HCT116 (cell line): Measurements from ENCODE around the gene SLC5A6. TPM values are rescaled to one million over a fixed set of nuclear protein-coding genes. Genes with fewer than 3 reads are reported as not detected.
A peak's percentile ranks its signal among the peaks of the same experiment; 100 is the strongest.

Experiments
- ATAC-seq: fragments of 200-7000 bp; cut with Tn5 transposase; 2 replicates; pipeline ENCODE4 v1.9.1; 2020; ENCODE audit warnings: mild to moderate bottlenecking, moderate library complexity
- BruUV-seq: library from RNA; stranded (reverse); fragments of 400-500 nt; replicated peaks from 2 replicates; lab custom pipeline; 2021; lab: Mats Ljungman, UMichigan
- CTCF ChIA-PET: fragments of 300-600 bp; sonication (Branson Sonifier 250); formaldehyde crosslinking; loops from one replicate; lab custom pipeline; 2021; ENCODE audit warnings: antibody characterized with exemption; lab: Charles Lee
- POLR2A ChIA-PET: fragments of 300-600, 350-600 bp; sonication (Branson Sonifier 250); formaldehyde crosslinking; loops from one replicate; lab custom pipeline; 2021; ENCODE audit warnings: antibody characterized with exemption; lab: Charles Lee
- RAD21 ChIA-PET, 2 experiments: fragments of 300-600 bp; sonication (Branson Sonifier 250); formaldehyde crosslinking; loops; one replicate each; lab custom pipeline; 2023; ENCODE audit warnings: low total read pairs in 2 of 2; ENCODE audit not compliant: uncharacterized antibody in 2 of 2, unreplicated experiment in 2 of 2, low non-redundant PET in 1 of 2; lab: Charles Lee
- DNase-seq: peaks from one replicate; pipeline ENCODE4 v3.0.0-alpha.2; 2010; ENCODE audit warnings: low read depth, low spot score
- H2AFZ ChIP-seq: fragments of 200-600 bp; shearing (Covaris generic), sonication (generic); 2 replicates; pipeline ENCODE4 v1.6.1; 2017; ENCODE audit warnings: low read depth, mixed run types, mixed read lengths, antibody characterized with exemption, low read length; ENCODE audit not compliant: poor library complexity, severe bottlenecking
- H3K27ac ChIP-seq: 2 replicates; pipeline ENCODE4 v1.5.1; 2012; ENCODE audit warnings: low read depth, low read length
- H3K27me3 ChIP-seq: fragments of 200-600 bp; sonication (generic); 2 replicates; pipeline ENCODE4 v1.6.1; 2016; ENCODE audit warnings: mixed run types, low read length, mixed read lengths; ENCODE audit not compliant: insufficient read depth
- H3K36me3 ChIP-seq, 2 experiments: fragments of 200-500 bp in 1 of 2; fragments of 200-600 bp in 1 of 2; sonication (Bioruptor generic) in 1 of 2; sonication (generic) in 1 of 2; 2 replicates each; pipeline versions ENCODE4 v1.5.1 to v1.6.1; 2014 to 2016; ENCODE audit warnings: low read length in 2 of 2, inconsistent platforms in 1 of 2, mixed read lengths in 1 of 2, mixed run types in 1 of 2; ENCODE audit not compliant: insufficient read depth in 2 of 2, control insufficient read depth in 1 of 2
- H3K4me1 ChIP-seq, 2 experiments: fragments of 200-600 bp in 1 of 2; sonication (generic) in 1 of 2; 2 replicates each; pipeline versions ENCODE4 v1.5.1 to v1.6.1; 2012 to 2017; ENCODE audit warnings: low read length in 2 of 2, inconsistent platforms in 1 of 2, mild to moderate bottlenecking in 1 of 2, mixed read lengths in 1 of 2, mixed run types in 1 of 2, moderate library complexity in 1 of 2; ENCODE audit not compliant: insufficient read depth in 2 of 2, control insufficient read depth in 1 of 2
- H3K4me2 ChIP-seq: fragments of 200-600 bp; sonication (generic); 2 replicates; pipeline ENCODE4 v1.6.1; 2017; ENCODE audit warnings: mixed run types, low read length, mixed read lengths
- H3K4me3 ChIP-seq, 2 experiments: fragments of 200-600 bp in 1 of 2; sonication (generic) in 1 of 2; replicated peaks in 1 of 2; 2 replicates each; pipeline ENCODE4 v1.5.1; 2011 to 2016; ENCODE audit warnings: low read length in 2 of 2, control low read depth in 1 of 2, low read depth in 1 of 2, mild to moderate bottlenecking in 1 of 2, mixed read lengths in 1 of 2, mixed run types in 1 of 2
- H3K79me2 ChIP-seq: fragments of 200-600 bp; sonication (generic); 2 replicates; pipeline ENCODE4 v1.6.1; 2017; ENCODE audit warnings: mild to moderate bottlenecking, mixed run types, low read length, moderate library complexity, mixed read lengths; ENCODE audit not compliant: insufficient read depth
- H3K9ac ChIP-seq: fragments of 200-600 bp; sonication (generic); 2 replicates; pipeline ENCODE4 v1.6.1; 2016; ENCODE audit warnings: low read length, mixed read lengths
- H3K9me2 ChIP-seq: fragments of 200-600 bp; sonication (generic), shearing (Covaris generic); 2 replicates; pipeline ENCODE4 v1.6.1; 2017; ENCODE audit warnings: mixed run types, mild to moderate bottlenecking, moderate library complexity; ENCODE audit not compliant: insufficient read depth
- H3K9me3 ChIP-seq, 2 experiments: fragments of 200-500 bp in 1 of 2; fragments of 200-600 bp in 1 of 2; sonication (Bioruptor generic) in 1 of 2; sonication (generic) in 1 of 2; 2 replicates each; pipeline ENCODE4 v1.6.1; 2014 to 2017; ENCODE audit warnings: low read length in 2 of 2, mixed read lengths in 2 of 2, inconsistent platforms in 1 of 2, low read depth in 1 of 2, mild to moderate bottlenecking in 1 of 2, mixed run types in 1 of 2, moderate library complexity in 1 of 2; ENCODE audit not compliant: control insufficient read depth in 1 of 2, insufficient read depth in 1 of 2
- H4K20me1 ChIP-seq: fragments of 200-600 bp; sonication (generic), shearing (Covaris generic); 2 replicates; pipeline ENCODE4 v1.6.1; 2017; ENCODE audit warnings: mixed run types, mild to moderate bottlenecking, moderate library complexity; ENCODE audit not compliant: insufficient read depth
- CBX3 ChIP-seq: IDR thresholded peaks from 2 replicates; pipeline ENCODE4 v1.6.1; 2012; ENCODE audit warnings: low read depth
- CEBPB ChIP-seq: IDR thresholded peaks from 2 replicates; pipeline ENCODE4 v1.6.1; 2012; ENCODE audit warnings: low read depth
- ELF1 ChIP-seq: IDR thresholded peaks from 2 replicates; pipeline ENCODE4 v1.6.1; 2012; ENCODE audit warnings: low read depth, borderline replicate concordance
- EZH2 ChIP-seq: fragments of 200-600 bp; sonication (generic); IDR thresholded peaks from 2 replicates; pipeline ENCODE4 v1.6.1; 2017; ENCODE audit warnings: antibody characterized with exemption, mixed run types
- JUND ChIP-seq: IDR thresholded peaks from 2 replicates; pipeline ENCODE4 v1.6.1; 2012
- POLR2A ChIP-seq: IDR thresholded peaks from 2 replicates; pipeline ENCODE4 v1.7.0; 2011; ENCODE audit warnings: borderline replicate concordance; ENCODE audit not compliant: insufficient read depth, insufficient read length; ENCODE audit errors: extremely low read depth
- POLR2AphosphoS5 ChIP-seq: IDR thresholded peaks from 2 replicates; pipeline ENCODE4 v1.6.1; 2011; ENCODE audit warnings: mild to moderate bottlenecking, low read depth, low read length, moderate library complexity
- RAD21 ChIP-seq: IDR thresholded peaks from 2 replicates; pipeline ENCODE4 v1.6.1; 2012; ENCODE audit warnings: low read depth, mild to moderate bottlenecking
- SIN3A ChIP-seq: IDR thresholded peaks from 2 replicates; pipeline ENCODE4 v1.6.1; 2012; ENCODE audit warnings: low read depth
- TCF7L2 ChIP-seq: IDR thresholded peaks from 2 replicates; pipeline ENCODE4 v1.7.0; 2011; ENCODE audit warnings: borderline replicate concordance, inconsistent platforms; ENCODE audit not compliant: insufficient read depth, insufficient read length; ENCODE audit errors: extremely low read depth
- YY1 ChIP-seq: IDR thresholded peaks from 2 replicates; pipeline ENCODE4 v1.6.1; 2011; ENCODE audit warnings: low read length, low read depth, moderate library complexity, mild to moderate bottlenecking; ENCODE audit not compliant: insufficient replicate concordance; ENCODE audit errors: extremely low read depth
- ZFX ChIP-seq: fragments of 450-650 bp; IDR thresholded peaks from 2 replicates; pipeline ENCODE4 v1.6.1; 2017
- intact Hi-C: fragments of 100-400 bp; cut with micrococcal nuclease; formaldehyde crosslinking; loops from 2 replicates; pipeline ENCODE4 v1.10.0; 2022
- total RNA-seq: library from RNA; stranded (reverse); gene quantifications from one replicate; pipeline ENCODE4 v1.2.1, GENCODE V29; 2021; ENCODE audit not compliant: unreplicated experiment
- TF ChIP-seq, protein P1 (sequence below): IDR thresholded peaks from 2 replicates; pipeline ENCODE4 v1.6.1; 2012; ENCODE audit warnings: low read depth
- TF ChIP-seq, protein P2 (sequence below): IDR thresholded peaks from 2 replicates; pipeline ENCODE4 v1.6.1; 2012
- TF ChIP-seq, protein P3 (sequence below), 3 experiments: fragments of 200-600 bp in 1 of 3; sonication (generic) in 1 of 3; IDR thresholded peaks in 2 of 3; conservative IDR thresholded peaks in 1 of 3; 2 replicates each; pipeline ENCODE4 v1.5.1; 2012 to 2017; ENCODE audit warnings: low read depth in 2 of 3, low read length in 2 of 3, antibody characterized with exemption in 1 of 3, borderline replicate concordance in 1 of 3, control low read depth in 1 of 3, mild to moderate bottlenecking in 1 of 3, mixed read lengths in 1 of 3, mixed run types in 1 of 3, moderate library complexity in 1 of 3; ENCODE audit not compliant: insufficient read depth in 1 of 3

SLC5A6 gene
- total RNA-seq, 1 experiment from 2014 or later, result 55.4 TPM

DNA sequence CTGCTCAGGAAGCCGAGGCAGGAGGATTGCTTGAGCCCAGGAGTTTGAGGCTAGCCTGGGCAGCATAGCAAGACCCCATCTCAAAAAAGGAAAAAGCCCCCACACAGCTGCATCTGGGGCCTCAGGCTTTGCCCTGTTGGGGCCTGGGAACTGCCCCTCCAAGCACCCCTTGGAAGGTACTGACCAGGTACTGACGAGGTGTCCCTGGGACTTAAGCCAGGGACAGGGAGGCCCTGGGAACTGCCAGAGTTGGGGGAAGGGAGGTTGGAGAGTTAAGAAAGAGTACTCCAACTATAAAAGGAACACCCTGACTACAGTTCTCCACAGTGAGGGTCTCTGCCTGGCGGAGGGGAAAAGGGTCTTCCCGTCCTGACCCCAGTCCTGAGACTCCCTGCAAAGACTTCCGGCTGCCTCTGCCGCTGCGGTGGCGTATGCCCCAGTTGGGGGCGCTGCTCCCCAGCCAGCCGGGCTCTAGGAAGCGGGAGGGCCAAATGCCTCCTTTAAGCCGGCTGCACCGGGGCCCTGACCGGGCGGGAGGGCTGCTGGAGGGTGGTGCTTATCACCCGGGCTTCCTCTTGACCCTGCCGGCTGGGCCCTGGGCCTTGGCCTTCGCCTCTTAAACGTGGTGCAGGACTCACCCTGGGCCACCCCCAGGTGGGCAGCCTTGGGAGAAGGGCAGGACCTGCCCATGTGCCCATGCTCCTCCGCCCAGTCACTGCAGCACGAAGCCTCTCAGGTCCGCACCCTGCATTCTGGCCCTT is 38.0 kb upstream of the SLC5A6 start:
- H2AFZ ChIP-seq, result peak overlapping the region; percentile 12
- BruUV-seq, result no TSS peak
- no peaks in the 10 kb centered on the region for H4K20me1 ChIP-seq
- no peaks in the 10 kb centered on the region for H3K79me2 ChIP-seq
- peak overlapping the region; percentile 41 for H3K4me2 ChIP-seq
- no peak overlapping the region for H3K4me3 ChIP-seq
- H3K9ac ChIP-seq, result peak overlapping the region; percentile 21; the same call in 1 of the 2 replicates
- TF ChIP-seq, protein P1, sequence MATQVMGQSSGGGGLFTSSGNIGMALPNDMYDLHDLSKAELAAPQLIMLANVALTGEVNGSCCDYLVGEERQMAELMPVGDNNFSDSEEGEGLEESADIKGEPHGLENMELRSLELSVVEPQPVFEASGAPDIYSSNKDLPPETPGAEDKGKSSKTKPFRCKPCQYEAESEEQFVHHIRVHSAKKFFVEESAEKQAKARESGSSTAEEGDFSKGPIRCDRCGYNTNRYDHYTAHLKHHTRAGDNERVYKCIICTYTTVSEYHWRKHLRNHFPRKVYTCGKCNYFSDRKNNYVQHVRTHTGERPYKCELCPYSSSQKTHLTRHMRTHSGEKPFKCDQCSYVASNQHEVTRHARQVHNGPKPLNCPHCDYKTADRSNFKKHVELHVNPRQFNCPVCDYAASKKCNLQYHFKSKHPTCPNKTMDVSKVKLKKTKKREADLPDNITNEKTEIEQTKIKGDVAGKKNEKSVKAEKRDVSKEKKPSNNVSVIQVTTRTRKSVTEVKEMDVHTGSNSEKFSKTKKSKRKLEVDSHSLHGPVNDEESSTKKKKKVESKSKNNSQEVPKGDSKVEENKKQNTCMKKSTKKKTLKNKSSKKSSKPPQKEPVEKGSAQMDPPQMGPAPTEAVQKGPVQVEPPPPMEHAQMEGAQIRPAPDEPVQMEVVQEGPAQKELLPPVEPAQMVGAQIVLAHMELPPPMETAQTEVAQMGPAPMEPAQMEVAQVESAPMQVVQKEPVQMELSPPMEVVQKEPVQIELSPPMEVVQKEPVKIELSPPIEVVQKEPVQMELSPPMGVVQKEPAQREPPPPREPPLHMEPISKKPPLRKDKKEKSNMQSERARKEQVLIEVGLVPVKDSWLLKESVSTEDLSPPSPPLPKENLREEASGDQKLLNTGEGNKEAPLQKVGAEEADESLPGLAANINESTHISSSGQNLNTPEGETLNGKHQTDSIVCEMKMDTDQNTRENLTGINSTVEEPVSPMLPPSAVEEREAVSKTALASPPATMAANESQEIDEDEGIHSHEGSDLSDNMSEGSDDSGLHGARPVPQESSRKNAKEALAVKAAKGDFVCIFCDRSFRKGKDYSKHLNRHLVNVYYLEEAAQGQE, result no peak
- TF ChIP-seq TCF7L2, result no peak
- no peak for TF ChIP-seq CEBPB
- TF ChIP-seq, protein P2, sequence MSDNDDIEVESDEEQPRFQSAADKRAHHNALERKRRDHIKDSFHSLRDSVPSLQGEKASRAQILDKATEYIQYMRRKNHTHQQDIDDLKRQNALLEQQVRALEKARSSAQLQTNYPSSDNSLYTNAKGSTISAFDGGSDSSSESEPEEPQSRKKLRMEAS, result peak; percentile 54; the same call in 1 of the 2 replicates
- peak; percentile 95 for TF ChIP-seq RAD21
- TF ChIP-seq CBX3, result no peak
- TF ChIP-seq EZH2, result no peak
- no peak for TF ChIP-seq ELF1
- peak; percentile 14; the same call in 1 of the 2 replicates for TF ChIP-seq ZFX
- no peak for TF ChIP-seq SIN3A
- no peak for TF ChIP-seq POLR2AphosphoS5
- no peak for TF ChIP-seq YY1
- no peak for TF ChIP-seq JUND
- TF ChIP-seq POLR2A, result no peak
- TF ChIP-seq, protein P3, sequence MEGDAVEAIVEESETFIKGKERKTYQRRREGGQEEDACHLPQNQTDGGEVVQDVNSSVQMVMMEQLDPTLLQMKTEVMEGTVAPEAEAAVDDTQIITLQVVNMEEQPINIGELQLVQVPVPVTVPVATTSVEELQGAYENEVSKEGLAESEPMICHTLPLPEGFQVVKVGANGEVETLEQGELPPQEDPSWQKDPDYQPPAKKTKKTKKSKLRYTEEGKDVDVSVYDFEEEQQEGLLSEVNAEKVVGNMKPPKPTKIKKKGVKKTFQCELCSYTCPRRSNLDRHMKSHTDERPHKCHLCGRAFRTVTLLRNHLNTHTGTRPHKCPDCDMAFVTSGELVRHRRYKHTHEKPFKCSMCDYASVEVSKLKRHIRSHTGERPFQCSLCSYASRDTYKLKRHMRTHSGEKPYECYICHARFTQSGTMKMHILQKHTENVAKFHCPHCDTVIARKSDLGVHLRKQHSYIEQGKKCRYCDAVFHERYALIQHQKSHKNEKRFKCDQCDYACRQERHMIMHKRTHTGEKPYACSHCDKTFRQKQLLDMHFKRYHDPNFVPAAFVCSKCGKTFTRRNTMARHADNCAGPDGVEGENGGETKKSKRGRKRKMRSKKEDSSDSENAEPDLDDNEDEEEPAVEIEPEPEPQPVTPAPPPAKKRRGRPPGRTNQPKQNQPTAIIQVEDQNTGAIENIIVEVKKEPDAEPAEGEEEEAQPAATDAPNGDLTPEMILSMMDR (IDR thresholded peaks at IDR 0.05 in 2 of 3, conservative IDR thresholded peaks at IDR 0.05 in 1 of 3; ENCODE audit: borderline replicate concordance in 1 of 3, insufficient read depth in 1 of 3, low read depth in 2 of 3, low read length in 2 of 3), result peak; percentile 91 to 95 (median 94)
- H3K27me3 ChIP-seq, result no peaks in the 10 kb centered on the region
- ChIA-PET RAD21 (no interaction called here), CTCF (interaction anchor here (0.6 to 2.1 kb wide), 2 partner anchors 53 to 112 kb away, joined by 3 to 8 read pairs; no protein-coding TSS in a partner anchor), POLR2A (no interaction called here)
- ATAC-seq, result peak; percentile 89
- H3K27ac ChIP-seq, result no peak overlapping the region
- H3K36me3 ChIP-seq, result no peaks in the 10 kb centered on the region
- peak; percentile 23 for DNase-seq
- H3K9me2 ChIP-seq, result no peaks in the 10 kb centered on the region
- intact Hi-C loops, result loop anchor here (1.0 kb wide), 2 partner anchors 30 to 53 kb away; no protein-coding TSS in a partner anchor
- no peaks in the 10 kb centered on the region for H3K9me3 ChIP-seq
- H3K4me1 ChIP-seq, result peaks cover 0 to 10% of the 10 kb centered on the region in 2 experiments; a peak in 2 of 4 replicates
